Inflammatory macrophage treated with lipopolysaccharide for 1 hour (primary cell): ENCODE data around the gene FAM181B.
"Not testable (repeated sequence)": the region's sequence is repeated elsewhere in the genome, so short reads cannot be mapped to it uniquely, and the experiment has no call there.

Source experiments
- DNase-seq, 2 donors: peaks; one replicate each; pipeline ENCODE4 v3.0.0-alpha.2; 2020 to 2022

The FAM181B gene

DNA sequence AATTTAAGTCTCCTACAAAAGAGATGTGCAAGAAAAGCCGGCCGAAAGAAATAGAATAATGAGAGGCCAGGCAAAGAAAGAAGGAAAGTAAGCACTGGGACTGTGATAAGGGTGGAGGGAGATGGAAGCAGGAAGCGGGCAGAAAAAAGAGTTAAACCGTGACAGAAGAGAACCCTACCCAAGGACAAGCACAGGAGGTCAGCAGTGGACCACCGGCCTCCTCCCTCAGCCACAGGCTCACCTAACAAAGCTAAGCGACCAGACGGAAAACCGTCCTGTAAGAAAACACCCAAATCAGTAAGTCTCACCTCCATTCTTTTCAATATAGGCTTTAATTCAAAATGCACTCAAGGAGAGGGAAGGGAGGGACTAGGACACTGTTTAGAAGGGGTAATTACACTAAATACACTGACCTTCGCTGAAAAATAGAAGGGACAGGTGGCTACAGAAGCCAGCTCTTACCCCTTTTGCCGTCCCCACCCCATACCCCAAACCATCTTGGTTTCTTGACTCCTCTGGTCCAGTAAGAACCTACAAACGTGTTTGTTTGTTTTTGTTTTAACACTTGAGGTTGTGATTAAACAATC lies 1.9 kb downstream of the FAM181B start:
- no peak for DNase-seq

GRCh38 chr11:82730754-82731153 lies 2.9 kb downstream of the FAM181B start:
- no peak for DNase-seq

DNA sequence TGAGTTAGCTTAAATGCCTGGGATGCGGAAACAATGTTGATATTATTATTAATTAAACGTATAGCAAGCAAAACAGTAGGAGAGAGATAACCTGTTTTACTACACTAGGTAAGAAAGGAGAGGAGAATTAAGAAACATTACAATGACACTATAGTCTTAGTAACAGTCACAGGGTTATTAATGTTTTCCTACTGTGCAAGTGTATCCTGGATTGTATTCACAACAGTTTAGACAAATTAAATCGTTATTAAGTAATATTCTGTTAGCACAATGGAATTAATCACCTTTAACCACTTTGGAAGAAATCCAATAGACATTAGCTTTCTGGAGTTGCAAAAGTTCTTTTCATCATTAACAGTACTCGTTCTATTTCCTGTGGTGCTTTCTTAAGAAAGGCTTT lies 3.4 kb downstream of the FAM181B start:
- DNase-seq, result no peak

GRCh38 chr11:82724026-82724425 lies 9.6 kb downstream of the FAM181B start:
- no peak for DNase-seq

GRCh38 chr11:82722231-82722630 lies 11.4 kb downstream of the FAM181B start:
- no peak for DNase-seq

GRCh38 chr11:82720267-82721065 lies 13.2 kb downstream of the FAM181B start:
- no peak for DNase-seq

GRCh38 chr11:82719361-82720105 lies 14.1 kb downstream of the FAM181B start:
- DNase-seq, result no peak

- DNase-seq, result no peak
Observed at GRCh38 chr11:82718821-82719220, 14.8 kb downstream of the FAM181B start.

DNA sequence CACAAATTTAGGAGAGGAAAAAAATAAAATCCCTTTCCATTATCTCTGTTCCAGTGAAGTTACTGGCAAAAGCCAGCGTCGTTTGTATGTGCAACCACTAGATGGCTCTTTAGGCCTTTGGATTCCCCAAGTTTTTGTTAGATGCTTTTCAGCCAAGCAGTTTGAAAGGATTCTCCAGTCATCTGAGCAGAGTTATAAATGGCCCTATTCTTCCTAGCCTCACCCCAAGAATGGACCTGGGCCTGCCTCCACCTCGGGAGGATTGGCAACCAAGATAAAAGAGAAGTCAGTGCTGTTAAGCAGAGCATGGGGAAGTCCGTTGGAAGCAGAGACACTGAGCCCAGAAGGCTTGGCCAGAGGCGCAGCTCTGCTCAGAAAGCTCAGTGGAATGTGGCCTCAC lies 15.4 kb downstream of the FAM181B start:
- peak; percentile 21 to 37 for DNase-seq

DNA sequence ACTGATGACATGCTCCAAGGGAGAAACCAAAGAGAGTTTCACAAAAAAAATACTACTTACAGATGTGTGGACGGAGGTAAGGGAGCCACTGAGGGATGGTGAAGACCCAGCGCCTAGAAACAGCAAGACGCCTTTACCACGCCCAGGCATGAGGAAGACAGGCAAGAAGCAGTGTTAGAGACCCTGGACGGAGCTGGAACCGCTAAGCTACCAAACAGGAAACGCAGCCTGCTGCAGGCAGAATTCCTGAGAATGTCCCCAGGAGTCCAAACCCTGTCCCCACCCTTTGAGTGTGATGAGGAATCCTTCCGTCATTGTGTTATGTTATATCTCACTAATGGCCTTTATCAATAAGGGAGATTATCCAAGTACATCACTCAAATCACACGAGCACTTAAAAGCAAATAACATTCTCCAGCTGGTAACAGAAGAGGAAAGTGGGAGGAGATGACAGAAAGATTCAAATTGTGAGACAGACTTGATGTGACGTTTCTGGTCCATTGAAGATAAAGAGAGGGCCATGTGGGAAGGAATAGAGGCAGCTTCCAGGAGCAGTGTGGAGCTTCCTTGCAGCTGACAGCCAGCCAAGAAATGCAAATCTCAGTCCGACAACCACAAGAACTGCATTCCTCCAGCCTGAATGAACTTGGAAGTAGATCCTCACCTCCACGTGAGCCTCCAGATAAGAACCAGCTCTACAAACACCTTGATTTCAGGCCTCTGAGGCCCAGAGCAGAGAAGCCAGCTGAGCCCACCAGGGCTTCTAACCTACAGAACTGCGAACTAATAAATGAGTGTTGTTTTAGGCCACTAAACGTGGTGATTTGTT lies 19.1 kb downstream of the FAM181B start:
- DNase-seq, result no peak

DNA sequence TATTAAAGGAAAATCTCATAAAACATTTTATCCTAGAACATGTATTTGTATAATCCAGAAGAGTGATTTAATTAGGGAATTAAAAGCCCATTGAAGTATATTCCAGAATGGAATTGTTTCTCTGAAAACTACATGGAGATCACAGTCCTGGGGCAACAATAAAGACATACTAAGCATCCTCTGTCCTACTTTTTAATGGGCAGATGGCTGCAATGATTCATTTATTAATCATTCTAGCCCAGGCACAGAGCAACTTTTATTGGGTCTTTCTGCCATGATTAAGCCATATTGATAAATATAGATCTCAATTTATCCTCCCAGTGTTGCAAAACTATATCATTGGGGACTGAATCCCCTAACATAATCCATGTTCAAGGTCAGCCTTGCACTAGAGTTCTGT lies 22.0 kb downstream of the FAM181B start:
- DNase-seq, result no peak

DNA sequence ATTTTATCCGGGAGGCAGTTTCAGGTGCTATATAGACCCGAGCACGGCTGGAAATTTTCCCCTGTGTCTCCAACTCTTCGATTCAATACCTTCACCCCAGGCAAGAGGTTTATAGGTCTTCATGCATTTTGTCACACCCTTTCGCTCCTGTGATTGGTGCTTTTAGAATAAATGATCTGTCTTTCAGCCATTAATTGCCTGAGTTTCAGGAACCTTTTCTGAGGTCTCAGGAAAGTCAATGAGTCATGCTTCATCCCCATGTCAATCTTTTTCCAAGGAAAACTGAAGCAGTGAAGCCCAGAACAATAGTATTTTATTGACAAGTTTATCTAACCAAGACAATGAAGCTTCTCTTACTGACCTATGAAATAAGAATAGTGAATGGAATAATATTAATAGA lies 29.9 kb downstream of the FAM181B start:
- no peak for DNase-seq

DNA sequence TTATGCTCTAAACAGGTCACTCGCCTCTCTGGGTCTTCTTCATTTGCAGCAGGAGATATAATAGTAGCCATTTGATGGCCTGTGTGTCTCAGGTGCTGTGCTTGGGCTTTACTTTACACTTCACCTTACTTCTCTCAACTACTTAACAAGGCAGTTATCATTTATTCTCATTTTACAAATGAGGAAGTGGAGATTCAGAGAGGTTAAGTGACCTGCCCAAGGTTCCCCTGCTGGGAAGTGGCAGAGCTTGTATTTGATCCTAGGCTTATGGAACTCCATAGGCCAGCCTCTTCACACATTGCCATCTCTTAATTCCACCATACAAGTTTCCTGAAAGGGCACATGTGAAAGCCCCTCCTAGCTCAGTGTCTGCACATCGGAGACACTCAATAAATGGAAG lies 30.4 kb downstream of the FAM181B start:
- no peak for DNase-seq

GRCh38 chr11:82701847-82702520 lies 31.7 kb downstream of the FAM181B start:
- peak; percentile 1 to 64 for DNase-seq

- DNase-seq, result no peak
Observed at GRCh38 chr11:82698576-82699352, 34.9 kb downstream of the FAM181B start.

DNA sequence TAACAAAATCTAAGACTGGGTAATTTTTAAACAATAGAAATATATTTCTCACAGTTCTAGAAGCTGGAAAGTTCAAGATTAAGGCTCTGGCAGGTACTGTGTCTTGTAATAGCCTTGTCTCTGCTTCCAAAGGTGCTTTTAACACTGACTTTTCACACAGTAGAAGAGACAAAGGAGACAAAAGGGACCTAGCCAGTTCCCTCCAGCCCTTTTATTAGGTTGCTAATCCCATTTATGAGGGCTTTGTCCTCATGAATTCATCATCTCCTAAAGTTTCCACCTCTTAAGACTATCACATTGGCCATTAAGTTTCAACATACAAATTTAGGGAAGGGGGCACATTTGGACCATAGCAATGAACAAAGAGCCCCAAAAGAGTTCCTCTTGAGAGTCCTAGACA lies 40.7 kb downstream of the FAM181B start:
- DNase-seq, result no peak

DNA sequence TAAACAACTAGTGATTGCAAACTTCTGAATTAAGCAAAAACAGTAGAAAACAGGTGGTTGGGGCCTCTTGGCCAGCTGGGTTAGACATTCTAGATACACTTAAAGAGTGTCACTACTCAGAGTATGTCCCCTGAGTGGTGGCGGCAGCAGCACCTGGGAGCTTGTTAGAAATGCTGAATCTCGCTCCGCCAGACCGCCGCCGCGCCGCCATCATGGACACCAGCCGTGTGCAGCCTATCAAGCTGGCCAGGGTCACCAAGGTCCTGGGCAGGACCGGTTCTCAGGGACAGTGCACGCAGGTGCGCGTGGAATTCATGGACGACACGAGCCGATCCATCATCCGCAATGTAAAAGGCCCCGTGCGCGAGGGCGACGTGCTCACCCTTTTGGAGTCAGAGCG lies 44.3 kb downstream of the FAM181B start:
- not testable (repeated sequence) for DNase-seq

GRCh38 chr11:82686211-82686610 lies 47.5 kb downstream of the FAM181B start:
- DNase-seq, result no peak

DNA sequence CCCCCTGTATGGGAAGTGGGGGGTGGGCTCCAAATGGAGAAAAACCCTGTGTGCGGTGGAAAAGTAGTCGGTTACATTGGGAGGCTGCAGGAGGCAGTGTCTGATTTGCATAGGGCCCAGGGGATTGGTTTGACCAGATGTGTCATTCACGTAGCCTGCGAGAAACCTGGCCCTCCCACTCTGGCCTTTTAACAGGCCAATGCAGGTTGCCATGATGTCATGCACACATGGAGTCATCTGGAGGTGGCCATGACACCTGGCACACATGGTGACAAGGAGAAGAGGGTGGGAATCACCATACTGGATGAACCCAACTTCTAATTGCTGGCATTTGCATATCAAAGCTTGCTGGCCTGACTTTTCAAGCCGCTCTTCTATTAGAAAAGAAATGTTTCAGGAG lies 50.6 kb downstream of the FAM181B start:
- no peak for DNase-seq

GRCh38 chr11:82682003-82682751 lies 51.5 kb downstream of the FAM181B start:
- peak; percentile 46 to 80 for DNase-seq

GRCh38 chr11:82680252-82680651 lies 53.4 kb downstream of the FAM181B start:
- no peak for DNase-seq
